NT2/D1 (cell line): Measurements from ENCODE around the gene CFAP206.

Experiments used
- DNase-seq: peaks from one replicate; pipeline ENCODE4 v3.0.0-alpha.2; 2011; ENCODE audit warnings: low read depth, low spot score
- H3K27me3 ChIP-seq: 2 replicates; pipeline ENCODE4 v1.6.0; 2011; ENCODE audit warnings: mild to moderate bottlenecking; ENCODE audit not compliant: insufficient read length, insufficient read depth
- H3K36me3 ChIP-seq: 2 replicates; pipeline ENCODE4 v1.6.1; 2011; ENCODE audit warnings: mild to moderate bottlenecking, low read length, mixed read lengths; ENCODE audit not compliant: insufficient read depth, insufficient read length
- H3K4me1 ChIP-seq: 2 replicates; pipeline ENCODE4 v1.5.1; 2011; ENCODE audit not compliant: insufficient read depth, insufficient read length
- H3K4me3 ChIP-seq: 2 replicates; pipeline ENCODE4 v1.5.1; 2011; ENCODE audit warnings: low read depth; ENCODE audit not compliant: insufficient read length
- H3K9ac ChIP-seq: 2 replicates; pipeline ENCODE4 v1.6.0; 2011; ENCODE audit warnings: low read depth; ENCODE audit not compliant: insufficient read length
- H3K9me3 ChIP-seq: 2 replicates; pipeline ENCODE4 v1.5.1; 2011; ENCODE audit warnings: mild to moderate bottlenecking, low read length; ENCODE audit not compliant: insufficient read depth
- SUZ12 ChIP-seq: IDR thresholded peaks from 2 replicates; pipeline ENCODE4 v1.6.1; 2011; ENCODE audit not compliant: insufficient read length, insufficient read depth; ENCODE audit errors: extremely low read depth
- YY1 ChIP-seq: IDR thresholded peaks from 2 replicates; pipeline ENCODE4 v1.6.1; 2011; ENCODE audit not compliant: insufficient read length, insufficient read depth
- ZNF274 ChIP-seq: IDR thresholded peaks from 2 replicates; pipeline ENCODE4 v1.6.1; 2011; ENCODE audit warnings: mild to moderate bottlenecking, low read depth, low read length

CFAP206 gene

GRCh38 chr6:87494761-87495422 is 87.1 kb downstream of the CFAP206 start:
- no peak for DNase-seq
- Histone ChIP-seq H3K27me3 (no peaks in the 10 kb centered on the region), H3K36me3 (no peaks in the 10 kb centered on the region), H3K9me3 (no peaks in the 10 kb centered on the region), H3K4me3 (no peak overlapping the region), H3K9ac (no peak overlapping the region), H3K4me1 (no peaks in the 10 kb centered on the region)
- TF ChIP-seq YY1 (no peak), SUZ12 (no peak), ZNF274 (no peak)

- Histone ChIP-seq H3K36me3 (peaks cover 11% of the 10 kb centered on the region), H3K9me3 (no peaks in the 10 kb centered on the region), H3K27me3 (no peaks in the 10 kb centered on the region), H3K4me1 (no peaks in the 10 kb centered on the region), H3K9ac (no peak overlapping the region), H3K4me3 (no peak overlapping the region)
- DNase-seq = no peak
- TF ChIP-seq YY1 (no peak), SUZ12 (no peak), ZNF274 (no peak)
Observed at GRCh38 chr6:87498048-87498447, 90.3 kb downstream of the CFAP206 start.

- TF ChIP-seq ZNF274 = no peak
- no peak for TF ChIP-seq YY1
- TF ChIP-seq SUZ12 = no peak
- Histone ChIP-seq H3K4me1 (no peaks in the 10 kb centered on the region), H3K27me3 (no peaks in the 10 kb centered on the region), H3K9ac (no peak overlapping the region), H3K36me3 (peaks cover 15% of the 10 kb centered on the region), H3K4me3 (no peak overlapping the region), H3K9me3 (no peaks in the 10 kb centered on the region)
- no peak for DNase-seq
Observed at GRCh38 chr6:87501809-87502572, 94.2 kb downstream of the CFAP206 start.

GRCh38 chr6:87504441-87504840 is 96.7 kb downstream of the CFAP206 start:
- Histone ChIP-seq H3K4me1 (no peaks in the 10 kb centered on the region), H3K36me3 (peaks cover 28% of the 10 kb centered on the region), H3K9ac (no peak overlapping the region), H3K27me3 (no peaks in the 10 kb centered on the region), H3K9me3 (no peaks in the 10 kb centered on the region), H3K4me3 (no peak overlapping the region)
- TF ChIP-seq SUZ12 = no peak
- TF ChIP-seq YY1 = no peak
- TF ChIP-seq ZNF274 = no peak
- no peak for DNase-seq
